Muscle layer of duodenum (tissue), 2 donors: ENCODE data around the gene CAMKMT.

ENCODE experiments used
- H3K27ac ChIP-seq: one replicate; pipeline ENCODE4 v1.7.0; 2013; ENCODE audit warnings: mild to moderate bottlenecking, low read length
- H3K27me3 ChIP-seq: one replicate; pipeline ENCODE4 v1.7.0; 2013; ENCODE audit warnings: low read depth, mild to moderate bottlenecking, control low read depth, low read length
- H3K36me3 ChIP-seq, 2 donors: one replicate each; pipeline ENCODE4 v1.7.0; 2013; ENCODE audit warnings: low read length in 2 of 2, control low read depth in 1 of 2, mild to moderate bottlenecking in 1 of 2; ENCODE audit not compliant: insufficient read depth in 2 of 2, control insufficient read depth in 1 of 2
- H3K4me1 ChIP-seq, 2 donors: one replicate each; pipeline ENCODE4 v1.7.0; 2013; ENCODE audit warnings: low read length in 2 of 2, mild to moderate bottlenecking in 2 of 2, control low read depth in 1 of 2, moderate library complexity in 1 of 2; ENCODE audit not compliant: insufficient read depth in 2 of 2, control insufficient read depth in 1 of 2
- H3K4me3 ChIP-seq, 2 donors: one replicate each; pipeline ENCODE4 v1.7.0; 2013; ENCODE audit warnings: low read length in 2 of 2, low read depth in 1 of 2, mild to moderate bottlenecking in 1 of 2
- H3K9me3 ChIP-seq, 2 donors: one replicate each; pipeline ENCODE4 v1.7.0; 2013; ENCODE audit warnings: low read length in 2 of 2, control low read depth in 1 of 2, mild to moderate bottlenecking in 1 of 2; ENCODE audit not compliant: control insufficient read depth in 1 of 2
- donor health status: healthy.

CAMKMT gene

GRCh38 chr2:44333994-44334393, 27.8 kb upstream of the CAMKMT start:
- Histone ChIP-seq H3K36me3 (peaks cover 30 to 37% of the 10 kb centered on the region in 2 donors), H3K27me3 (no peaks in the 10 kb centered on the region), H3K4me1 (peaks cover 0 to 7% of the 10 kb centered on the region in 2 donors), H3K4me3 (no peak overlapping the region), H3K9me3 (no peaks in the 10 kb centered on the region), H3K27ac (no peak overlapping the region)

- H3K4me1 ChIP-seq: peaks cover 0 to 7% of the 10 kb centered on the region in 2 donors
- peaks cover 35 to 37% of the 10 kb centered on the region in 2 donors for H3K36me3 ChIP-seq
- no peak overlapping the region for H3K4me3 ChIP-seq
- no peaks in the 10 kb centered on the region for H3K27me3 ChIP-seq
- no peaks in the 10 kb centered on the region for H3K9me3 ChIP-seq
- H3K27ac ChIP-seq: no peak overlapping the region
Measured at GRCh38 chr2:44335806-44336538, 25.8 kb upstream of the CAMKMT start.

GRCh38 chr2:44342854-44343253, 18.9 kb upstream of the CAMKMT start:
- peaks cover 27 to 40% of the 10 kb centered on the region in 2 donors for H3K36me3 ChIP-seq
- no peak overlapping the region for H3K4me3 ChIP-seq
- peaks cover 3 to 7% of the 10 kb centered on the region in 2 donors for H3K4me1 ChIP-seq
- no peaks in the 10 kb centered on the region for H3K9me3 ChIP-seq
- H3K27me3 ChIP-seq: no peaks in the 10 kb centered on the region
- no peak overlapping the region for H3K27ac ChIP-seq

- Histone ChIP-seq H3K4me3 (no peak overlapping the region), H3K27ac (no peak overlapping the region), H3K36me3 (peaks cover 16 to 19% of the 10 kb centered on the region in 2 donors), H3K9me3 (no peaks in the 10 kb centered on the region), H3K4me1 (peaks cover 3 to 23% of the 10 kb centered on the region in 2 donors), H3K27me3 (no peaks in the 10 kb centered on the region)
Measured at GRCh38 chr2:44347526-44347925, 14.2 kb upstream of the CAMKMT start.

GRCh38 chr2:44348400-44348799, 13.3 kb upstream of the CAMKMT start:
- Histone ChIP-seq H3K4me1 (peaks cover 3 to 23% of the 10 kb centered on the region in 2 donors), H3K36me3 (peaks cover 11 to 12% of the 10 kb centered on the region in 2 donors), H3K27me3 (no peaks in the 10 kb centered on the region), H3K27ac (no peak overlapping the region), H3K4me3 (no peak overlapping the region), H3K9me3 (no peaks in the 10 kb centered on the region)

- peaks cover 3 to 23% of the 10 kb centered on the region in 2 donors for H3K4me1 ChIP-seq
- H3K9me3 ChIP-seq: no peaks in the 10 kb centered on the region
- H3K27ac ChIP-seq: no peak overlapping the region
- H3K36me3 ChIP-seq: peaks cover 5 to 11% of the 10 kb centered on the region in 2 donors
- H3K27me3 ChIP-seq: no peaks in the 10 kb centered on the region
- H3K4me3 ChIP-seq: no peak overlapping the region
Measured at GRCh38 chr2:44349506-44349905, 12.2 kb upstream of the CAMKMT start.

- H3K27ac ChIP-seq: no peak overlapping the region
- peaks cover 3 to 23% of the 10 kb centered on the region in 2 donors for H3K4me1 ChIP-seq
- no peaks in the 10 kb centered on the region for H3K9me3 ChIP-seq
- H3K36me3 ChIP-seq: peaks cover 0 to 5% of the 10 kb centered on the region in 2 donors
- H3K4me3 ChIP-seq: no peak overlapping the region
- H3K27me3 ChIP-seq: no peaks in the 10 kb centered on the region
Measured at GRCh38 chr2:44351088-44351487, 10.7 kb upstream of the CAMKMT start.

- Histone ChIP-seq H3K36me3 (peaks cover 0 to 5% of the 10 kb centered on the region in 2 donors), H3K4me3 (no peak overlapping the region), H3K4me1 (peaks cover 3 to 23% of the 10 kb centered on the region in 2 donors), H3K27ac (no peak overlapping the region), H3K9me3 (no peaks in the 10 kb centered on the region), H3K27me3 (no peaks in the 10 kb centered on the region)
Measured at GRCh38 chr2:44351676-44352075, 10.1 kb upstream of the CAMKMT start.

- Histone ChIP-seq H3K36me3 (peaks cover 0 to 5% of the 10 kb centered on the region in 2 donors), H3K27me3 (no peaks in the 10 kb centered on the region), H3K4me3 (no peak overlapping the region), H3K4me1 (peaks cover 2 to 18% of the 10 kb centered on the region in 2 donors), H3K27ac (no peak overlapping the region), H3K9me3 (no peaks in the 10 kb centered on the region)
Measured at GRCh38 chr2:44352510-44352909, 9.2 kb upstream of the CAMKMT start.

GRCh38 chr2:44354761-44355160, 7.0 kb upstream of the CAMKMT start:
- no peaks in the 10 kb centered on the region for H3K27me3 ChIP-seq
- no peak overlapping the region for H3K27ac ChIP-seq
- no peaks in the 10 kb centered on the region for H3K9me3 ChIP-seq
- no peak overlapping the region for H3K4me3 ChIP-seq
- H3K4me1 ChIP-seq: peaks cover 7 to 21% of the 10 kb centered on the region in 2 donors
- H3K36me3 ChIP-seq: peaks cover 0 to 5% of the 10 kb centered on the region in 2 donors

GRCh38 chr2:44358503-44358902, 3.2 kb upstream of the CAMKMT start:
- H3K4me1 ChIP-seq: peaks cover 11 to 17% of the 10 kb centered on the region in 2 donors

More at GRCh38 chr2:44358503-44358902, 3.2 kb upstream of the CAMKMT start:
- H3K4me3 ChIP-seq: no peak overlapping the region
- no peak overlapping the region for H3K27ac ChIP-seq
- H3K9me3 ChIP-seq: no peaks in the 10 kb centered on the region
- peaks cover 0 to 4% of the 10 kb centered on the region in 2 donors for H3K36me3 ChIP-seq
- no peaks in the 10 kb centered on the region for H3K27me3 ChIP-seq
